AG09309 (cell line): ENCODE data around the gene GGCT.

Experiments used
- DNase-seq: peaks from one replicate; pipeline ENCODE4 v3.0.0-alpha.2; 2010; ENCODE audit warnings: low read depth
- H3K4me3 ChIP-seq: 2 replicates; pipeline ENCODE4 v1.5.1; 2011; ENCODE audit warnings: mild to moderate bottlenecking, low read depth, low read length, moderate library complexity; ENCODE audit not compliant: control insufficient read depth
- CTCF ChIP-seq: IDR thresholded peaks from 2 replicates; pipeline ENCODE4 v1.5.1; 2011; ENCODE audit warnings: mild to moderate bottlenecking, low read depth, low read length, inconsistent platforms; ENCODE audit not compliant: insufficient read depth, control insufficient read depth; ENCODE audit errors: missing control alignments

Gene GGCT

GRCh38 chr7:30504301-30505173 lies at the start of gene GGCT:
Gene GGCT, minus strand, starts transcription at chr7:30504829. Its CDS starts 120 bp downstream, at chr7:30504709.
- peak within 1 kb of the TSS; percentile 91 for H3K4me3 ChIP-seq
- no peak for TF ChIP-seq CTCF
- peak; percentile 94 for DNase-seq

- no peak for DNase-seq
- no peak overlapping the region for H3K4me3 ChIP-seq
- no peak for TF ChIP-seq CTCF
Observed at GRCh38 chr7:30553546-30553945, 48.9 kb upstream of the GGCT start.

GRCh38 chr7:30553141-30553540 lies 48.5 kb upstream of the GGCT start:
- TF ChIP-seq CTCF: no peak
- H3K4me3 ChIP-seq: no peak overlapping the region
- DNase-seq: no peak

GRCh38 chr7:30552330-30552729 lies 47.7 kb upstream of the GGCT start:
- TF ChIP-seq CTCF: no peak
- DNase-seq: no peak
- no peak overlapping the region for H3K4me3 ChIP-seq

- DNase-seq: no peak
- no peak for TF ChIP-seq CTCF
- H3K4me3 ChIP-seq: no peak overlapping the region
Observed at GRCh38 chr7:30549931-30550493, 45.4 kb upstream of the GGCT start.

GRCh38 chr7:30548845-30549244 lies 44.2 kb upstream of the GGCT start:
- H3K4me3 ChIP-seq: no peak overlapping the region
- no peak for DNase-seq
- TF ChIP-seq CTCF: peak; percentile 84

- TF ChIP-seq CTCF: no peak
- no peak for DNase-seq
- H3K4me3 ChIP-seq: no peak overlapping the region
Observed at GRCh38 chr7:30546596-30546995, 42.0 kb upstream of the GGCT start.
